ENCODE measurements around the gene GOLGA8B.
"Not testable (repeated sequence)": the region's sequence is repeated elsewhere in the genome, so short reads cannot be mapped to it uniquely, and the experiment has no call there.

- TF ChIP-seq CTCF (conservative IDR thresholded peaks at IDR 0.05); EZH2 (IDR thresholded peaks at IDR 0.05; ENCODE audit: low read depth): not testable (repeated sequence)
Observed at GRCh38 chr15:34554716-34555115, 28.7 kb downstream of the GOLGA8B start.

All from PC-9 (cell line).